Activated CD8-positive, alpha-beta T cell treated with anti-CD3 and anti-CD28 coated beads, Interleukin-2, amount 10 ng/mL, durations not matched to agents 7 days and 5 days (primary cell): ENCODE results near the gene MYCN. TPM values are rescaled to one million over a fixed set of nuclear protein-coding genes. Genes with fewer than 3 reads are reported as not detected.
"Not testable (repeated sequence)": the region's sequence is repeated elsewhere in the genome, so short reads cannot be mapped to it uniquely, and the experiment has no call there.

ENCODE experiments used
- ATAC-seq: fragments of 150-1000 bp; cut with Tn5 transposase; one replicate; pipeline ENCODE4 v1.10.0; 2021; ENCODE audit warnings: moderate library complexity
- CTCF ChIA-PET: fragments of 350-600 bp; sonication (Branson Sonifier 250); formaldehyde crosslinking; loops from one replicate; lab custom pipeline; 2021; ENCODE audit warnings: antibody characterized with exemption; lab: Charles Lee
- POLR2A ChIA-PET: fragments of 350-600 bp; sonication (Branson Sonifier 250); formaldehyde crosslinking; loops from one replicate; lab custom pipeline; 2021; ENCODE audit warnings: antibody characterized with exemption; lab: Charles Lee
- DNase-seq: peaks from one replicate; pipeline ENCODE4 v3.0.0-alpha.2; 2020
- H3K27ac Mint-ChIP-seq: one replicate; pipeline ENCODE4 v1.8.0; 2021; ENCODE audit warnings: mild to moderate bottlenecking, mixed read lengths
- H3K27me3 Mint-ChIP-seq: one replicate; pipeline ENCODE4 v1.8.0; 2021; ENCODE audit warnings: low read depth, mixed read lengths
- H3K36me3 Mint-ChIP-seq: one replicate; pipeline ENCODE4 v1.8.0; 2021; ENCODE audit warnings: low read depth, mixed read lengths
- H3K4me1 Mint-ChIP-seq: one replicate; pipeline ENCODE4 v1.8.0; 2021; ENCODE audit warnings: low read depth, mixed read lengths
- H3K4me3 Mint-ChIP-seq: one replicate; pipeline ENCODE4 v1.8.0; 2021; ENCODE audit warnings: mild to moderate bottlenecking, mixed read lengths
- H3K9me3 Mint-ChIP-seq: one replicate; pipeline ENCODE4 v1.8.0; 2022; ENCODE audit warnings: mixed read lengths; ENCODE audit not compliant: insufficient read depth
- total RNA-seq, 2 experiments: library from RNA; stranded (reverse); gene quantifications; one replicate each; pipeline ENCODE4 v1.2.3, GENCODE V29; 2021

Gene MYCN
- total RNA-seq, 2 experiments from 2014 or later: not detected

DNA sequence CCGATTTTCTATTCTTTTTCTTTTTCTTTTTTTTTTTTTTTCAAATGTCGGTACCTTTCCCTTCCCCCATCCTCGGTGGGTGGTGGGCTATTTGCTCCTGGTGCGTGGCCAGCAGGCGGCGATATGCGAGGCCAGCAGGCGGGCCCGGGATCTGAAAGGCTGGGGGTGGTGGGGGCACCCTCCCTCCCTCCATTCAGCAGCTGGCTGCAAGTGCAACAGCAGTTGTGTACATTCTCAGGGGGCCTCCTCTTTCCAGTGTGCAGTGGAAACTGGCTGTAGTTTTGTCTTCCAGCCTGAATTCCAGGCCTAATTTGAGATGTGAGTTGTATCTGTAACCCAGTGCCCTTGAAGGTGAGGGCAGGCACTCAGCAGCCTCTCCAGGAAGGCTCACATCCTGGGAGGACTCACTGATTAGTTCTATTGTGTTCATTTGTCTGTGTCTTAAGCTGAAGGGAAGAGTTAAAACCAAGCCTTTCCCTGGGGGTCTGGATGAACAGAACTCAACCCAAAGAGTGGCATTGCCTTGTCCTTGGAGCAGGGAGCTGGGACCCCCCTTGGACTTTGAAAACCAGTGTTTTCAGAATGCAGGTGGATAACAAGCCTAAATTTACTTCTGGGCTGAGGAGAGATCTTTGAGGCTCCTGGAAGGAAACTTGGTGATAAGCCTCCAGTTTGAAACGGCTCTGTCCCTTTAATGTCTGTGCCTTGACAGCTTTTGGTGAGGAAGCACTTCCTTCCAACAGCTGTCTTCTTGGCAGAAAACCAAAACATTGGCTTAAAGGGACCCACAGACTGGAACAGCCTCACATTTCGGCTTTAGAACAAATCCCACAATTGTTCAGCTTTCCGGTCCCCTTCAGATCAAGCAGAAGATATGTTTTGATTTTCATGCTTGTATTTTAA is 3.3 kb downstream of the MYCN start:
- DNase-seq (no peak), ATAC-seq (no peak)
- H3K4me1 Mint-ChIP-seq: peaks cover 29% of the 10 kb centered on the region
- H3K9me3 Mint-ChIP-seq: no peaks in the 10 kb centered on the region
- no peak overlapping the region for H3K4me3 Mint-ChIP-seq
- peaks cover 39% of the 10 kb centered on the region for H3K27me3 Mint-ChIP-seq
- H3K27ac Mint-ChIP-seq: no peak overlapping the region
- ChIA-PET CTCF (interaction anchor here (0.7 kb wide), 1 partner anchor 462 kb away, joined by 3 read pairs; no protein-coding TSS in a partner anchor), POLR2A (no interaction called here)
- no peaks in the 10 kb centered on the region for H3K36me3 Mint-ChIP-seq

DNA sequence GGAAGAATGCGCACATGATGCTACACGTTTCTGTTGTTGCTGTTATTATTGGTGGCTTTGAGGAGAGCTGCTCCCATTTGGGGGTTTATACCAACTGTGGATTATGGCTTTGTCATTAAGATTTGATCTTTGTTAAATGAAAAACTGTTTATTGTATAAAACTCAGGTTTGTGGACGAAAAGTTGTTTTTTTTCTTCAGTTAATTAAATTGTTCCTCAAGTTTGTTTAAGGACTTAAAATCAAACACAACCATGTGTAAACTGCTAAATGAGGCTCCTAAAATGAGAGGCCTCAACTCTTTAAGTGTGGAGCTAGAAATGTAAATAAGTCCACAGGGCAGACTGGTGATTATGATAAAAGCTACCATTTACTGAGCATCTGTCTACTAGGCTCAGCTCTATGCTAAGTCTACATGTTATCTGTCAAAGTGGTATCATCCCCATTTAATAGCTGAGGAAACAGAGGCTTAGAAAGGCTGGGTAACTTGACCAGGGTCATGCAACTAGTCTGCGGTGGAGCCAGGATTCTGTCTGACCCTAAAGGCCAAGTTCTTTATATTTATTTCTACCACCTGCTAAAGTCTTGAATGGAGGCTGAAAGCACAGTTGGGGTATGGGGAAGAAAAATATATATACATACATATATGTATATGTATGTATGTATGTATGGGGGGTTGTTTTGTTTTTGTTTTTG is 4.1 kb downstream of the MYCN start:
- no peak overlapping the region for H3K4me3 Mint-ChIP-seq
- H3K4me1 Mint-ChIP-seq: peaks cover 29% of the 10 kb centered on the region
- no peaks in the 10 kb centered on the region for H3K9me3 Mint-ChIP-seq
- ChIA-PET POLR2A (no interaction called here), CTCF (interaction anchor here (0.7 kb wide), 1 partner anchor 463 kb away, joined by 3 read pairs; no protein-coding TSS in a partner anchor)
- H3K27me3 Mint-ChIP-seq: peaks cover 32% of the 10 kb centered on the region
- H3K36me3 Mint-ChIP-seq: no peaks in the 10 kb centered on the region
- no peak overlapping the region for H3K27ac Mint-ChIP-seq
- ATAC-seq (no peak), DNase-seq (no peak)

DNA sequence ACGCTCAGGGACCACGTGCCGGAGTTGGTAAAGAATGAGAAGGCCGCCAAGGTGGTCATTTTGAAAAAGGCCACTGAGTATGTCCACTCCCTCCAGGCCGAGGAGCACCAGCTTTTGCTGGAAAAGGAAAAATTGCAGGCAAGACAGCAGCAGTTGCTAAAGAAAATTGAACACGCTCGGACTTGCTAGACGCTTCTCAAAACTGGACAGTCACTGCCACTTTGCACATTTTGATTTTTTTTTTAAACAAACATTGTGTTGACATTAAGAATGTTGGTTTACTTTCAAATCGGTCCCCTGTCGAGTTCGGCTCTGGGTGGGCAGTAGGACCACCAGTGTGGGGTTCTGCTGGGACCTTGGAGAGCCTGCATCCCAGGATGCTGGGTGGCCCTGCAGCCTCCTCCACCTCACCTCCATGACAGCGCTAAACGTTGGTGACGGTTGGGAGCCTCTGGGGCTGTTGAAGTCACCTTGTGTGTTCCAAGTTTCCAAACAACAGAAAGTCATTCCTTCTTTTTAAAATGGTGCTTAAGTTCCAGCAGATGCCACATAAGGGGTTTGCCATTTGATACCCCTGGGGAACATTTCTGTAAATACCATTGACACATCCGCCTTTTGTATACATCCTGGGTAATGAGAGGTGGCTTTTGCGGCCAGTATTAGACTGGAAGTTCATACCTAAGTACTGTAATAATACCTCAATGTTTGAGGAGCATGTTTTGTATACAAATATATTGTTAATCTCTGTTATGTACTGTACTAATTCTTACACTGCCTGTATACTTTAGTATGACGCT is 5.8 kb downstream of the MYCN start:
- H3K27ac Mint-ChIP-seq: no peak overlapping the region
- ATAC-seq (no peak), DNase-seq (no peak)
- no peaks in the 10 kb centered on the region for H3K36me3 Mint-ChIP-seq
- CTCF ChIA-PET: interaction anchor here (0.6 kb wide), 1 partner anchor 786 kb away, joined by 3 read pairs; no protein-coding TSS in a partner anchor
- POLR2A ChIA-PET: no interaction called here
- H3K9me3 Mint-ChIP-seq: no peaks in the 10 kb centered on the region
- peaks cover 19% of the 10 kb centered on the region for H3K4me1 Mint-ChIP-seq
- H3K27me3 Mint-ChIP-seq: peaks cover 25% of the 10 kb centered on the region
- no peak overlapping the region for H3K4me3 Mint-ChIP-seq

DNA sequence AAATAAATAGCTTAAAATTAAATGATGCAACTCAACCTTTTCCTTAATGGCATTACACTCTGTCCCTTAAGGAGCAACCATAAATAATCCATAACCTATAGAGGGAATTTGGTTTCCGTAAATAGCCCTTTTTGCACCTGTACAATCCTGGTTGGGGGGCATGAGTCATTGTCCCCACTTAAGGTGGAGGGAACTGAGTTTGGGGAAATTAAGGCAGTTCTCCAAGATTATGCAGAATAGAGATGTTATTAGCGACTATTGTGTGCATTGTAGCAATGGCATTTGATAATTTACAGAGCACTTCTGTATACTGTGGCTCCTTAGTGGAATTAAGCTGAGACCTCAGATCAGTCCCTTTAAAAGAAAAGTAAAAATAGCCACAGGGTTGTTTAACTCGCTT is 6.6 kb downstream of the MYCN start:
- Mint-ChIP-seq H3K36me3 (no peaks in the 10 kb centered on the region), H3K27ac (no peak overlapping the region), H3K9me3 (no peaks in the 10 kb centered on the region), H3K27me3 (peaks cover 21% of the 10 kb centered on the region), H3K4me1 (peaks cover 14% of the 10 kb centered on the region), H3K4me3 (no peak overlapping the region)
- CTCF ChIA-PET: no interaction called here
- POLR2A ChIA-PET: no interaction called here
- no peak for ATAC-seq
- no peak for DNase-seq

DNA sequence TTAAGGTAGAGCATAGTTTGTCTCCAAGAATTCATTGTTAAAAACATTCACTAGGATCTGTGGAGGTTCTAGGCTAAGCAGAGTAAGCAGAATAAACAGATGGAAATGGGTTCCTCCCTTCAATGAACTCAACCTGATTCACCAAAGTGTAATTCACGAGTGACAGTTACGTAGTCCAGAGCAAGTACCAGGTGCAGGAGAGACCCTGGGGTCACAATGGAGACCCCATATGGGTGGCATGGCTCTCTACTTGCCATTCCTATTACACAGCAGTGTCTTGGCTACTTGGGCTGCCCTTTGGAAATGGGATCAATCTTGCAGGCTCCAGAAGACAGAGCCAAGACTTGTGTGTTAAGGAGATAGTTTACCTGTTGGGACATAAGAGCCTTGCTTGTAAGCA is 7.1 kb downstream of the MYCN start:
- Mint-ChIP-seq H3K4me1 (peaks cover 13% of the 10 kb centered on the region), H3K27ac (no peak overlapping the region), H3K27me3 (peaks cover 21% of the 10 kb centered on the region), H3K36me3 (no peaks in the 10 kb centered on the region), H3K9me3 (no peaks in the 10 kb centered on the region), H3K4me3 (no peak overlapping the region)
- CTCF ChIA-PET: no interaction called here
- DNase-seq (no peak), ATAC-seq (no peak)
- POLR2A ChIA-PET: no interaction called here

DNA sequence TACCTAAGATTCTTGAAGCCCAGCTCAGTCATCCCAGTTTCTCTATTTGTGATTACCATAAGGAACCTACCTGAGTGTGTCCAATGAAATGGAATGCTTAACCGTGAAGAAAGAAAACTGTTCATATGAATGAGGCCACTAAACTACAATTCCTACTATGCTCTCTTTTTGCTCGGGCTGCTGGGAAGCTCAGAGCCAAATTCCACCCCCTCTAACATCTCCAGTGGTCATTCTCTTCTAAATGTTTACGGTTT is 8.3 kb downstream of the MYCN start:
- Mint-ChIP-seq H3K36me3 (no peaks in the 10 kb centered on the region), H3K27me3 (peaks cover 12% of the 10 kb centered on the region), H3K9me3 (no peaks in the 10 kb centered on the region), H3K4me1 (peaks cover 6% of the 10 kb centered on the region), H3K4me3 (no peak overlapping the region), H3K27ac (no peak overlapping the region)
- ChIA-PET POLR2A (no interaction called here), CTCF (no interaction called here)
- ATAC-seq: no peak
- no peak for DNase-seq

DNA sequence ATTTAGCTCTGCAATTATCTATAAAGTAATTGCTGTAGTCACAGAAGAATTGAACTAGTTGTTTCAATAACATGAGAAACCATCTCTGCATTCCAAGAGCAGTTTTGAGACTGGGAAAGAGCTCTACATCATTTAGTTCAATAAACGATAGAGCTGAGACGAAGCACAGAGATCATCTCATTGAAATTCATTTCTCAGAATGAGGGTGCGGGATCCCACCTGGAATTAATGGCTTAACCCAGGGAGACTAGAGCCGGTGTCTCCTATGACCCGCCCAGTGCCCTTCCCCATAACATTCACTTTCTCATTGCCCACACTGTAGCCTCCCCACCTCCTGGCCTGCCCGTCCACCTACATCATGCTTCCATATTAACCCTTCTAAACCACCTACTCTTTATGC is 8.8 kb downstream of the MYCN start:
- Mint-ChIP-seq H3K27ac (no peak overlapping the region), H3K9me3 (no peaks in the 10 kb centered on the region), H3K4me3 (no peak overlapping the region), H3K27me3 (peaks cover 7% of the 10 kb centered on the region), H3K4me1 (peaks cover under 1% of the 10 kb centered on the region), H3K36me3 (no peaks in the 10 kb centered on the region)
- POLR2A ChIA-PET: no interaction called here
- DNase-seq (no peak), ATAC-seq (no peak)
- CTCF ChIA-PET: interaction anchor here (1.0 kb wide), 1 partner anchor 9 kb away, joined by 4 read pairs; the partner anchor contains the start of gene MYCN

DNA sequence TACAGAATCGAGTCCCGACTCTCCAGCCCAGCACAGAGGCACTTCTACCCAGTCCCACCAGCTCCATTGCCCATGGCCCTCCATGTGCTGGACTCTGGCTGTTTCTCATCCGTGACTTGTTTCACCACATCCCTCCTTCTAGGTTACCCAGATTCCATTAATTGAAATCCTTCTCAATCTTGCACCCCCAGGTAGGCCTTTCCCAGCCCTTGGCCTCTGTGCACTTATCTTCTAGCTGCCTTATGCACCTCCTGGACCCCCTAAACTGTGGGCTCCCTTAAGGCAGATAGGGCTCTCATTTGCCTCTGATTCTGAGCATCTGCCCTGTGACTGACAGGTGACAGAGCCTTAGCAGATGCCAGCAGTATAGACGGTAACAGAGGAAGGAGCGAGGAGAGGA is 9.2 kb downstream of the MYCN start:
- ChIA-PET CTCF (interaction anchor here (1.0 kb wide), 1 partner anchor 10 kb away, joined by 4 read pairs; the partner anchor contains the start of gene MYCN), POLR2A (no interaction called here)
- ATAC-seq: no peak
- Mint-ChIP-seq H3K9me3 (no peaks in the 10 kb centered on the region), H3K4me1 (no peaks in the 10 kb centered on the region), H3K27me3 (peaks cover 6% of the 10 kb centered on the region), H3K4me3 (no peak overlapping the region), H3K27ac (no peak overlapping the region), H3K36me3 (no peaks in the 10 kb centered on the region)
- no peak for DNase-seq

DNA sequence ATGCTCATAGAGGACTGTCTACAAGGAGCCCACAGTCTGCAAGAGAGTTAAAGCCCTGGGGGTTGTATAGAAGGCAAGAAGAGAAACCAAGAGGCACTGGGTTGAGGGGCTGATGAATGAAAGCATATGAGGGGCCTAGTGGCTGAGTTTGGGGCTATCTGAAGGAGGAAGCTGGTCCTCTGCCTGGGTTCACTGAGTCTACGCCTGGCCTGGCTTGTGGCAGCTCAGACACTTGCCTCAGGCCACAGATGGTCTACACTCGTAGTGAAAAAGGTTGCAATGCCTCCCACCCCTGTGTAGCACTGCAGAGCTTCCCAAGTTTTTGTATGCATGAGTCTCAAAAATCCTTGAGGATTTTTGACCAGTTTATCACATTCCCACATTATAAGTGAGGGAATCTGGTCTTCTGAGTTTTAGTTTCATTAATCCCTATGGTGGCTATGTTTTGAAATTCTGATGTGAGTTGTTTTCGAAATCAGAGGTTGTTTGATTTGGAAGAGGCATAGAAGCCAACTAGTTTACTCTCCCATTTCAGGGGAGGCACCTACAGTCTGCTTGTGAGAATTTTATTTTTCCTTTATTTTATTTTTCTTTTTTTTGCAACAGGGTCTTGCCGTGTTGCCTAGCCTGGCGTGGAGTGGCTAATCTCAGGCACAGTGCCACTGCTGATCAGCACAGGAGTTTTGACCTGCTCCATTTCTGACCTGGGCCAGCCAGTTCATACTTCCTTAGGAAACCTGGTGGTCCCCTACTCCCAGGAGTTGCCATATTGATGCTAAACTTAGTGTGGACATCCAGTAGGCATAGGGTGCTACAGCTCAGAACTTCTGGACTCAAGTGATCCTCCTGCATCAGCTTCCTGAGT is 10.0 kb downstream of the MYCN start:
- no peak for ATAC-seq
- POLR2A ChIA-PET: no interaction called here

DNA sequence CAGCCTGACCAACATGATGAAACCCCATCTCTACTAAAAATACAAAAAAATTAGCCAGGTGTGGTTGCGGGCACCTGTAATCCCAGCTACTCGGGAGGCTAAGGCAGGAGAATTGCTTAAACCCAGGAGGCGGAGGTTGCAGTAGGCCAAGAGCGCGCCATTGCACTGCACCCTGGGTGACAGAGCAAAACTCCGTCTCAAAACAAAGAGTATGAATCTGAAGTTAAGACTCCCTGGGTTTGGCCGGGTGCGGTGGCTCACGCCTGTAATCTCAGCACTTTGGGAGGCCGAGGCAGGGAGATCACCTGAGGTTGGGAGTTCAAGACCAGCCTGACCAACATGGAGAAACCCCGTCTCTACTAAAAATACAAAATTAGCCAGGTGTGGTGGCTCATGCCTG is 11.6 kb downstream of the MYCN start:
- H3K4me1 Mint-ChIP-seq, H3K27ac Mint-ChIP-seq, H3K4me3 Mint-ChIP-seq, ATAC-seq, H3K9me3 Mint-ChIP-seq, DNase-seq, POLR2A ChIA-PET, H3K36me3 Mint-ChIP-seq, CTCF ChIA-PET, H3K27me3 Mint-ChIP-seq: not testable (repeated sequence)

More for the DNA sequence above, 10.0 kb downstream of the MYCN start:
- Mint-ChIP-seq H3K36me3 (no peaks in the 10 kb centered on the region), H3K27ac (no peak overlapping the region), H3K27me3 (peaks cover 3% of the 10 kb centered on the region), H3K4me1 (no peaks in the 10 kb centered on the region), H3K4me3 (no peak overlapping the region), H3K9me3 (no peaks in the 10 kb centered on the region)
- DNase-seq: no peak
- CTCF ChIA-PET: no interaction called here

DNA sequence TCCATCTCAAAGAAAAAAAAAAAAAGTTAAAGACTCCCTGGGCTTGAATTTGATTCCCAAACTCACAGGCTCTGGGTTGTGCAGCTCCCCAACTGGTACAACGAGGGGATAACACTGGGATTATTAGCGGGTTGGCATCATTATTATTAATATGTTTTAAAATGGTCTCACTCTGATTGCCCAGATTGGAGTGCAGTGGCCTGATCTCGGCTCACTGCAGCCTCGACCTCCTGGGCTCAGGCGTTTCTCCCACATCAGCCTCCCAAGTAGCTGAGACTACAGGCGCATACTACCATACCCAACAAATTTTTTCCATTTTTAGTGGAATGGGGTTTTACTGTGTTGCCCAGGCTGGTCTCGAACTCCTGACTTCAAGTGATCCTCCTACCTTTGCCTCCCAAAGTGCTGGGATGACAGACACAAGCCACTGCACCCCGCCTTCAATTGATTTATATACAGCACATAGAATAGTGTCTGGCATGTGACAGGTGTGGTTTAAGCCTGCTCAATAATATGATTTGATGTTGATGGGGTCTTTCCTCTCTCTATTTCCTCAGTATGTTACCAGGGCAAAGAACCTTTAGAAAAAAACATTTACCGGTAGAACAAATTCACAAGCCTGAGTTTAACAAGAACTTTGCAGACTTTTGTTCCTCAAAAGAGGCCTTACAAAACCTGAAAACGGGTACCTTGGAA is 12.2 kb downstream of the MYCN start:
- no peaks in the 10 kb centered on the region for H3K4me1 Mint-ChIP-seq
- CTCF ChIA-PET: no interaction called here
- ATAC-seq (no peak), DNase-seq (no peak)
- no peaks in the 10 kb centered on the region for H3K36me3 Mint-ChIP-seq
- H3K4me3 Mint-ChIP-seq: no peak overlapping the region
- H3K27ac Mint-ChIP-seq: no peak overlapping the region
- POLR2A ChIA-PET: no interaction called here
- H3K27me3 Mint-ChIP-seq: no peaks in the 10 kb centered on the region
- H3K9me3 Mint-ChIP-seq: no peaks in the 10 kb centered on the region
